Measurements from ENCODE around the gene LRAT. TPM values are rescaled to one million over a fixed set of nuclear protein-coding genes. Genes with fewer than 3 reads are reported as not detected.
"Not testable (repeated sequence)": the region's sequence is repeated elsewhere in the genome, so short reads cannot be mapped to it uniquely, and the experiment has no call there.

LRAT gene
- total and polyA plus RNA-seq, 2 experiments from 2014 or later, result 2.5 to 12.6 TPM

- no peaks in the 10 kb centered on the region for H3K36me3 ChIP-seq
- TF ChIP-seq CTCF (IDR thresholded peaks at IDR 0.05; ENCODE audit: low read depth, low read length), result no peak
- no peak overlapping the region for H3K27ac ChIP-seq
- no peak overlapping the region for H3K4me3 ChIP-seq
- peak in 1 of 2 donors; percentile 22 for DNase-seq (ENCODE audit: low read depth in 1 of 2, low spot score in 1 of 2)
- no peaks in the 10 kb centered on the region for H3K9me3 ChIP-seq (ENCODE audit: low read depth)
- H3K4me1 ChIP-seq (ENCODE audit: low read depth), result peaks cover 31% of the 10 kb centered on the region
- H3K27me3 ChIP-seq, result no peaks in the 10 kb centered on the region
Measured at GRCh38 chr4:154719087-154719486, 24.7 kb upstream of the LRAT start.

DNA sequence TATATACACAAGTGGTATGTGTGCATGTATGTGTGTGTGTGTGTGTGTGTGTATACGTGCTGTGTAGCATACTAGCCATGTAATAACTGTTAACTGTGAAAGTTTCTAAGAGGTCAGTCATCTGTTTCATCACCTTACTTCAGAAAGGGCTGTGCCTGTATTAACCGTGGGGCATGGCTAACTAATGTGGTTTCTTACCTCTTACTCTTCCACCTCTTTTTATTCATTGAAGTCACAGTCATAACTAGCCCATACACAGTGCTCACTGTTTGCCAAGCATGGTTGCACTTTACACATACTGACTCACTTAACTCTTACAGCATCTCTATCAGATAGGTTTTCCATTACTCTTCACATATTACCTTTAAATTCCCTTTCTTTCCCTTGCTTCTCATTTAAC is 23.7 kb upstream of the LRAT start:
- H3K4me3 ChIP-seq, result no peak overlapping the region
- no peaks in the 10 kb centered on the region for H3K27me3 ChIP-seq
- no peak for DNase-seq (ENCODE audit: low read depth in 1 of 2, low spot score in 1 of 2)
- H3K4me1 ChIP-seq (ENCODE audit: low read depth), result peaks cover 22% of the 10 kb centered on the region
- no peak overlapping the region for H3K27ac ChIP-seq
- no peaks in the 10 kb centered on the region for H3K36me3 ChIP-seq
- TF ChIP-seq CTCF (IDR thresholded peaks at IDR 0.05; ENCODE audit: low read depth, low read length), result no peak
- no peaks in the 10 kb centered on the region for H3K9me3 ChIP-seq (ENCODE audit: low read depth)

- peaks cover 22% of the 10 kb centered on the region for H3K4me1 ChIP-seq (ENCODE audit: low read depth)
- no peaks in the 10 kb centered on the region for H3K9me3 ChIP-seq (ENCODE audit: low read depth)
- TF ChIP-seq CTCF (IDR thresholded peaks at IDR 0.05; ENCODE audit: low read depth, low read length), result no peak
- no peaks in the 10 kb centered on the region for H3K36me3 ChIP-seq
- DNase-seq (ENCODE audit: low read depth in 1 of 2, low spot score in 1 of 2), result no peak
- H3K4me3 ChIP-seq, result no peak overlapping the region
- H3K27me3 ChIP-seq, result no peaks in the 10 kb centered on the region
- no peak overlapping the region for H3K27ac ChIP-seq
Measured at GRCh38 chr4:154720618-154721267, 23.1 kb upstream of the LRAT start.

GRCh38 chr4:154722262-154722661 is 21.5 kb upstream of the LRAT start:
- no peak overlapping the region for H3K27ac ChIP-seq
- H3K9me3 ChIP-seq (ENCODE audit: low read depth), result no peaks in the 10 kb centered on the region
- H3K4me1 ChIP-seq (ENCODE audit: low read depth), result peaks cover 20% of the 10 kb centered on the region
- TF ChIP-seq CTCF (IDR thresholded peaks at IDR 0.05; ENCODE audit: low read depth, low read length), result no peak
- no peaks in the 10 kb centered on the region for H3K27me3 ChIP-seq
- no peak for DNase-seq (ENCODE audit: low read depth in 1 of 2, low spot score in 1 of 2)
- no peak overlapping the region for H3K4me3 ChIP-seq
- H3K36me3 ChIP-seq, result no peaks in the 10 kb centered on the region

GRCh38 chr4:154723601-154724000 is 20.2 kb upstream of the LRAT start:
- peaks cover 22% of the 10 kb centered on the region for H3K4me1 ChIP-seq (ENCODE audit: low read depth)
- not testable (repeated sequence) for H3K27ac ChIP-seq

GRCh38 chr4:154727540-154727939 is 16.3 kb upstream of the LRAT start:
- H3K27me3 ChIP-seq, result no peaks in the 10 kb centered on the region
- H3K36me3 ChIP-seq, result no peaks in the 10 kb centered on the region
- peaks cover 3% of the 10 kb centered on the region for H3K4me1 ChIP-seq (ENCODE audit: low read depth)
- H3K9me3 ChIP-seq (ENCODE audit: low read depth), result no peaks in the 10 kb centered on the region
- no peak for DNase-seq (ENCODE audit: low read depth in 1 of 2, low spot score in 1 of 2)
- H3K27ac ChIP-seq, result no peak overlapping the region
- H3K4me3 ChIP-seq, result no peak overlapping the region
- no peak for TF ChIP-seq CTCF (IDR thresholded peaks at IDR 0.05; ENCODE audit: low read depth, low read length)

More at GRCh38 chr4:154723601-154724000, 20.2 kb upstream of the LRAT start:
- DNase-seq (ENCODE audit: low read depth in 1 of 2, low spot score in 1 of 2); H3K9me3 ChIP-seq (ENCODE audit: low read depth); H3K27me3 ChIP-seq; H3K36me3 ChIP-seq; H3K4me3 ChIP-seq: not testable (repeated sequence)

All from cardiac muscle cell (in vitro differentiated cells and primary cell).